Stimulated activated CD4-positive, alpha-beta T cell treated with anti-CD3 and anti-CD28 coated beads, TNF-alpha, amount 100 ng/mL, for 24 hours (primary cell): ENCODE measurements around the gene IFIT3.
"Not testable (repeated sequence)": the region's sequence is repeated elsewhere in the genome, so short reads cannot be mapped to it uniquely, and the experiment has no call there.

Source experiments
- DNase-seq, 3 experiments: peaks; one replicate each; pipeline ENCODE4 v3.0.0-alpha.2; 2020; ENCODE audit warnings: low read depth in 3 of 3

IFIT3 gene

GRCh38 chr10:89335226-89335625, 7.4 kb downstream of the IFIT3 start:
- no peak for DNase-seq

GRCh38 chr10:89336241-89336640, 8.4 kb downstream of the IFIT3 start:
- no peak for DNase-seq

DNA sequence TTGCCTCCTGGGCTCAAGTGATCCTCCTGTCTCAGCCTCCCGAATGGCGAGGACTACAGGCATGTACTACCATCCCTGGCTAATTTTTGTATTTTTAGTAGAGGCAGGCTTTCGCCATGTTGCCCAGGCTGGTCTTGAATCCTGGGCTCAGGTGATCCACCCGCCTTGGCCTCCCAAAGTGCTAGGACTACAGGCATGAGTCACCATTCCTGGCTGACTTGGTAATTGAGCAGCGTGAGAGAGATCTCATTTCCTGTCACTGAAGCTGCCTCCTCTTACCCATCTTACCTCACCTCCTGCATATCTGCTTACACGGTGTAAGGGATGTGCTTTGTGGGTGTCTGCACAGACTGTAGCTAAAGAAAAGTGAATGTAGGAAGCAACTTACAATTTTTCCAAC, 9.7 kb downstream of the IFIT3 start:
- peak in 1 of 3 experiments; percentile 35 for DNase-seq

DNA sequence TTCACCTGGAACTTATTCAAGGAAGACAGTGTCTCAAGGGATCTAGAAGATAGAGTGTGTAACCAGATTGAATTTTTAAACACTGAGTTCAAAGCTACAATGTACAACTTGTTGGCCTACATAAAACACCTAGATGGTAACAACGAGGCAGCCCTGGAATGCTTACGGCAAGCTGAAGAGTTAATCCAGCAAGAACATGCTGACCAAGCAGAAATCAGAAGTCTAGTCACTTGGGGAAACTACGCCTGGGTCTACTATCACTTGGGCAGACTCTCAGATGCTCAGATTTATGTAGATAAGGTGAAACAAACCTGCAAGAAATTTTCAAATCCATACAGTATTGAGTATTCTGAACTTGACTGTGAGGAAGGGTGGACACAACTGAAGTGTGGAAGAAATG, 10.9 kb downstream of the IFIT3 start:
- no peak for DNase-seq

GRCh38 chr10:89339875-89340274, 12.1 kb downstream of the IFIT3 start:
- DNase-seq = no peak

DNA sequence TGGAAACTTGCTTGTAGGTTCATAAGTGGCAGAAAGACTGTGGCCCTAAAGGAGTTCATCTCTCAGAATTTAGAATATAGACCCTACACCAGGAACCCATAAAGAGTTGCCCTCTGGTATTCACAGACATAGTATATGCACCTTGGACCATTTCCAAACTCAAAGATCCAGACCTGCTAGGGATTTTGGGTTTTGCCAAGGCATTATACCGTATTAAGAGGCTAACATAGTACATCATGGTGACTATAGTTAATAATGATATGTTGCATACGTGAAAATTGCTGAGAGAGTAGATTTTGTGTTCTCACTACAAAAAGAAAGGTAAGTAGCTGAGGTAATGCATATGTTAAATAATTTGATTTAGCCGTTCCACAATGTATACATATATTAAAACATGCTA, 13.9 kb downstream of the IFIT3 start:
- no peak for DNase-seq

- DNase-seq = no peak
Measured at GRCh38 chr10:89342206-89342958, 14.6 kb downstream of the IFIT3 start.

- DNase-seq = no peak
Measured at GRCh38 chr10:89343089-89343767, 15.4 kb downstream of the IFIT3 start.

GRCh38 chr10:89344156-89344555, 16.4 kb downstream of the IFIT3 start:
- no peak for DNase-seq

DNA sequence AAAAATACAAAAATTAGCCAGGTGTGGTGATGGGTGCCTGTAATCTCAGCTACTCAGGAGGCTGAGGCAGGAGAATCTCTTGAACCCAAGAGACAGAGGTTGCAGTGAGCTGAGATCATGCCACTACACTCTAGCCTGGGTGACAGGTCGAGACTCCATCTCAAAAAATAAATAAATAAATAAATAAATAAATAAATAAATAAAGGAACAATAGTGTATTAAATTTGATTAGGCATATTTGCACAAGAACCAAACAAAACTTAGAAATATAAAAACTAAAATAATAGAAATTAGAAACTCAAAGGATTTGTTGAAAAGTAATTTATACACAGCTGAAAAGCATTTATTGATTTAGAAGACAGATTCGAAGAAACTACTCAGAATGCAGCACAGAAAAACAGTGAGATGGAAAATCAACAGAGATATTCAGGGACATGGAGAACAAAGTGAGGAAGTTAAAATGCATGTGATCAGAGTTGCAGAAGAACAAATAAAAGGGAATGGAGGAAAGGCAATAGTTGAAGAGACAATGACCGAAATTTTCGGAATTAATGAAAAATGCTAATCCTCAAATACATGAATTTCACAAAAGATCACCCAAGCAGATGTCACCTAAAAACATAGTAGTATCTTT, 17.7 kb downstream of the IFIT3 start:
- no peak for DNase-seq

DNA sequence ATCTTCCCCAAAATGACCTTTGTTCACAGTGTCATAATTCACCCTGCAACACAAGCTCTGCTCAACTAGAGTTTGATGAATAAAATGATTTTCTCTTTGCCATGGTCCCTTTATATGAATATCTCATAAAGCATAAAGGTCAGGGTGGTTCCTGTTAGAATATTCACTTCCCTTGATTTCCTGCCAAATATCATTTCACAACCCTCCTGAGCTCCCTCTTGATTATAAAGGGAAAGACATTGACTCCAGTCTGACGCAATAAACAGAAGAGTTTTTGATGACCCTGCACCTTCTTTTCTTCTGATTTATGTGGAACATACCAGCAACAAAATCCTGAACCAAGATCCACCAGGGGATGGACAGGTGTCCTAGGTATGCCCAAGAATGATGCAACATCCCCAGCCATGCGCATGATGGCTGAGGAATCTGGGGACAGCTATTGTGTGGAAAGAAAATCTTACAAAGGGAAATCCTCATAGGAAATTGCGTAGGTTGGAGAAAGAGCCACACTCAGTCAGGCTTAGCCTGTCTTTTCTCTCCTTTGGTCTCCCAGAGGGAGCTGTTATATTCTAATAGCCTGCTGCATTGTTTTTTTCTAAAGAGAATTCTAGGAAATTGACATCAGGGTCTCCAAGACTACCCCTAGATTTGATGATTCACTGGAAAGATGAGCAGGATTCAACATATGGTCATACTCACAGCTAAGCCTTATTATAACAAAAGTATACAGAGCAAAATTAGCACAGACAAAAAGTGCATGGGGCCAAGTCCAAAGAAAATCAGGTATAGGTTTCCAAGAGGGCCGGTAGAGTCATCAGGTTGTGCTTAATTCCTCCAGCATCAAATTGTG, 18.8 kb downstream of the IFIT3 start:
- no peak for DNase-seq

DNA sequence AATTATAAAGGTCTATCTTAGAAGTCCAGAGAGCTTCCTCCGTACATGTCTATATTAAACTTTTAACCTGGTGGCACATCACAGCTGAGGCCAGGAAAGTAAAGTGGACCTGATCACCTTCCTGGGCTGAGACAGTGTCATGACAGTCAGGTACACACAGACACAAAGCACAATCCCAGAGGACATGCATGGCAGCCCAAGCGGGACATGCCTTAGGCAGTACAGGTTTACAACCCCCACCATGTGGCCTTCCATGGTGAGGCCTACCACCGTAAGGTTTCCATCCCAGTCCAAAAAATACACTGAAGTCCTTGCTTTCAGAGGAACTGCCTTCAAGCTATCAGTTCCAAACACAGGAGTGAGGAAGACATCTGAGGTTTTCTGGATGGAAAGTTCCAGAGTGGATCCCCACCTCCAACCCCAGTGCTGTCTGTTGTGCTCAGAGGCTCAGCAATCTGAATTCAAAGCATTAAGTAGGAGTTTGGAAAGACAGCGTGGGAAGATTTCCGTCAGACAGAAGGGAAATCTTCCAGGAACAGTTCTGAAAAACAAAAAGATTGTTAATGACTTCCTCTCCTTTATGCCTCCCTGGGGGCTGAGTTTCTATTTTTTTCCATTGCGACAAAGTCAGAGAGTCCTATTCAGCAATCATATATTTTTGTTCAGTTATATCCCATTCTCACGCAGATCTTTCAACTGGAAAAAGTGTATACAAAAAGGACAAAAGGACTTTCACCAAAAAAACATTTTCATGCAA, 20.1 kb downstream of the IFIT3 start:
- no peak for DNase-seq

DNA sequence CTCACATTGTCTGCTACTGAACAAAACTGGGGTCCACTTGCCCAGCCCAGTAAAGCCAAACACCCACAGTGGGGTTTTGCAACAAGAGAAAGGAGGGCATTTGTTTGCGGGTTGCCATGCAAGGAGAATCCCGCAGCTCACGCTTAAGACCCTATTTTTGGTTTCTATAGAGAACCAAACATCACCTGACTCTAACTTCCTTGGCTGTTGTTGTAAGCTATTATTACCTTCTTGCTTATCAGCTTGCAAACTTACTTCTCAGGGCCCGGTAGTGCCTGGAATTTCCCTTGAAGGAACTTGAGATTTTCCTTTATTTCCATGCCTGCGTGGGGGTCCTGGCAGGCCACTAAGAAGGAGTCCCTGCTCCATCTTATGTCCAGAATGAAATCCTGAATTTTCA, 20.7 kb downstream of the IFIT3 start:
- no peak for DNase-seq

- no peak for DNase-seq
Measured at GRCh38 chr10:89348975-89349374, 21.2 kb downstream of the IFIT3 start.

- DNase-seq = not testable (repeated sequence)
Measured at GRCh38 chr10:89350631-89351315, 23.0 kb downstream of the IFIT3 start.

DNA sequence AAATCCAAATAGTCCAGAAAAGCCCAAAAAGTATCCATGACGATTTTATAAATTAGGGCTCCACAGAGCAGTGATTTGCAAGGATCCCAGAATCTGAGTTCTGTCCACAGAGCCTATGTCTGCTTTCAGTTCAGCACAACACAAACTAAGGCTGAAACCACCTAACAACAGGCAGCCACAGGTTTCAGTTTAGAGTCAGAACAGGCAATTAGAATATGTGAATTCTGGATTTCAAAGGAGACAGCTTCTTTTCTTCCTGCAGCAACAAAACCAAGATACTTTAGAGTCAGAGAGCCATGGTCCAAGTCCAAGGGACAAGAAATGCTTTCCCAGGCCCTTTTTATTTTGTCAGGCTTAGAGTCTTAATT, 23.6 kb downstream of the IFIT3 start:
- no peak for DNase-seq

- DNase-seq = no peak
Measured at GRCh38 chr10:89351780-89352597, 24.2 kb downstream of the IFIT3 start.

DNA sequence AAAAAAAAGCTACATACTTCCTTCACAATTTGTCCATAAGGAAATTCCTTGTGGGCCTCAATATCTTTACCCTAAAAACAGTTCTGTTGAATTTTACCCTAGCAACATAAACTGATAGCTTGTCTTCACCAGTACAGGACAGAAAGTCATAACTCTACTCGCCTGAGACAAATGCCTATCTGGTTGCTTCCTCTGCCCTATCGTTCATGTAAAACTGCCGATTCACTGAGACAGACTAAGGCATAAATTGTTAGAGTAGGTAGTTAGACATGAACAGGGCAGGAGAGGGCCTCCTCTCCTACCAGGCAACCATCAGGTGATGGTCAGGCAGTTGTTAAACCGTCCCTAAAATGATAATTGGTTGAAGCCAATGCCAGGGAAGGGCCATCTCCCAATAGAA, 25.0 kb downstream of the IFIT3 start:
- DNase-seq = no peak

DNA sequence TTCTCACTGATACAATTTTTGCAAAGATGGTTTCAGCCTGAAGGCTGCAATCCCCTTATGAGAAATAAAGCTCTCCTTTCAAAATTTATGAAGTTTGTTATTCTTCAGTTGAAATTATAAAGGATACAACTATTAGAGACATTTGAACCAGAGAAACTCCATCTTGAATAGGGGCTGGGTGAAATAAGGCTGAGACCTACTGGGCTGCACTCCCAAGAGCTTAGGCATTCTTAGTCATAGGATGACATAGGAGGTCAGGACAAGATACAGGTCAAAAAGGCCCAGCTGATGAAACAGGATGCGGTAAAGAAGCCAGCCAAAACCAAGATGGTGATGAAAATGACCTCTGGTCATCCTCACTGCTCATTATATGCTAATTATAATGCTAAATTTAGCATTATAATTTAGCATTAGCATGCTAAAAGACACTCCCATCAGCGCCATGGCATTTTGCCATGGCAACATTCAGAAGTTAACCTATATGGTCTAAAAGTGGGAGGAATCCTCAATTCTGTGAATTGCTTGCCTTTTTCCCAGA, 27.7 kb downstream of the IFIT3 start:
- no peak for DNase-seq

- no peak for DNase-seq
Measured at GRCh38 chr10:89357096-89357495, 29.3 kb downstream of the IFIT3 start.
